AG09319 (cell line): Measurements from ENCODE around the gene GALNT13.

Source experiments
- DNase-seq: peaks from one replicate; pipeline ENCODE4 v3.0.0-alpha.2; 2010; ENCODE audit warnings: low read depth; ENCODE audit errors: extremely low read depth
- CTCF ChIP-seq: IDR thresholded peaks from 2 replicates; pipeline ENCODE4 v1.5.1; 2011; ENCODE audit warnings: low read depth, mild to moderate bottlenecking, inconsistent platforms, low read length, moderate library complexity

GALNT13 gene

DNA sequence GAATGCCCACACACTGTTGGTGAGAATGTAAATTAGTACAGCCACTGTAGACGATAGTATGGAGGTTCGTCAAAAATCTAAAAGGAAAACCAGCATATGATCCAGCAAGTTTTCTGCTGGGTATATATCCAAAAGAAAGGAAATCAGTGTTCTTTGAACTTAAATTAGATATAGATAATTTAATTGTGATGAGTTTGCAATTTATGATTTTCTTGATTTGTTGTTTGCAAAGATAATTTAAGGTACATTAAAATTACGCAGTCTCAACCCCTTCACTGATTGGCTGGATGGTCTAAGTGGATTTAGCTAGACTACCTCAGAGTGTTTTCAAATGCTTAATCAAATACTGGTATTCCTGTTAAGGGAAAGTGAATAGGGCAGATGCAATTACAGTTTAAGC is 302.2 kb downstream of the GALNT13 start:
- DNase-seq, result no peak
- no peak for TF ChIP-seq CTCF

GRCh38 chr2:154182008-154182407 is 310.3 kb downstream of the GALNT13 start:
- DNase-seq, result no peak
- no peak for TF ChIP-seq CTCF

DNA sequence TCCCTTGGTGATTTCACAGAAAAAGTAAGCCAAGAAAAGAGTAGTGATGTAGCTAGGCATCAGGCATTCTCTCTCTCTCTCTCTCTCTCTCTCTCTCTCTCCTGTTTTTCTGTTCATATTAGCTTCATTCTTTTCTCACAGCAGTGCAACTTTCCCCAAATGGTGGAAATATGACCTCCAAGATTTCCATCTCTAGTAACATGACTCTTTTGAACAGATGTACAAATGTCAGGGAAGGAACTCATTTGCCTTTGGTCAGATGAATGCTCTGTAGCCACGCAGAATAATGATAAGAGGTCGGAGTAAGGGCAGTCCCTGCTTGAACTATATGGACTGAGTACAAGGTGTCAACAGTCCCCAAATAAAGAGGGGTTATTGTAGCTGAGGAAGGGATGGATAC is 316.2 kb downstream of the GALNT13 start:
- no peak for TF ChIP-seq CTCF
- no peak for DNase-seq

GRCh38 chr2:154189953-154190352 is 318.2 kb downstream of the GALNT13 start:
- TF ChIP-seq CTCF, result no peak
- no peak for DNase-seq

GRCh38 chr2:154193246-154193645 is 321.5 kb downstream of the GALNT13 start:
- TF ChIP-seq CTCF, result no peak
- DNase-seq, result no peak

DNA sequence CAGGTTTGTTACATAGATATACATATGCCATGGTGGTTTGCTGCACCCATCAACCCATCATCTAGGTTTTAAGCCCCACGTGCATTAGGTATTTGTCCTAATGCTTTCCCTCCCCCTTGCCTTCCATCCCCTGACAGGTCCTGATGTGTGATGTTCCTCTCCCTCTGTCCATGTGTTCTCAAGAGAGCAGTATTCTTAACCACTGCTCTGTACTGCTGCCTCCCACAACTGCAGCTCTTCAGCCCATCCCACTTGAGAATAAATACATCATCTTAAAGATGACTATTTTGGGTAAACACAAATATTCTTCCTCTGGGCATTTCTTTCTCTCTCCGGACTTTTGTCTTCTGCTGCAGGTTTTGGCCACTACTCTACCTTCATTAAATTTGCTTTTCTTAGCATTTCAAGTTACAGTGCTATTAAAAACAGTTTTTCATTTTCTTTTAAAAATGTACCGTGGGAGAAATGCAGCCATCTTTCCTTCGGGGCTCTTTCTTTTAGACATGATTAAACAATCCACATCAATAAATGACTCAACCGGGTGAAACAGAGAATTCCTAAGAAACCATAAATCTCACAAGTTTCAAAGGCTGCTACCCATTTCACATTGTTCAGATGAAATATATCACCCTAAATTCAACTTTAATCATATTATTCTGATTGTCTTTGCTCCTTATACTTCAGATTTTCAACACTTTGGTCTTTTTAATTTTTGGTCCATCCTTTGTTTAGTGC is 323.4 kb downstream of the GALNT13 start:
- TF ChIP-seq CTCF, result no peak
- DNase-seq, result no peak

DNA sequence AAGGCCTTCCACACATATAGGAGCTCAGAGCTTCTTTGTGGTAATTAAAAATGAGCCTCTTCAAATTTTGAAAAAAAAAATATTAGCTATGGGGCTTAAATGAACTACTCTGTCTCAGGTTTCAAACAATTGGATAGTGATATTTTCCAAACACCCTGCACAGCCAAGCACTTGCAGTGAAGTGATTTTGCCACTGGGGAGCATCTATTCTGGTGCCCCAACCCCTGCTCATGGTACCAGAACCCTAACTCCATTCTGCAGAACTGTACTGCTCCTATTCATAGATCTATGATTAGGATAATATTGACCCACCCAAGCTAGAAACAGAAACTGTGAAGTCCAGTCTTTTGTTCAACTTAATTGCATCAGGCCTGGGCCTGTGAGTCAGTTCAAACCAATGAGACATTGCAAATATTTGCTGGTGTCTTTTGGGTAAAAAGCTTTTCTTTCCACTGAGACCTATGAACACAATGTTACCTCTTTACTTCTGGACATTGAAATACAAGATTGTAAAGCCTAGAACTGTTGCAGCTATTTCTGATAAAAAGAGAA is 324.0 kb downstream of the GALNT13 start:
- TF ChIP-seq CTCF, result no peak
- DNase-seq, result no peak
